HEK293T (cell line): Measurements from ENCODE around the gene ATP1B1.
"Not testable (repeated sequence)": the region's sequence is repeated elsewhere in the genome, so short reads cannot be mapped to it uniquely, and the experiment has no call there.

Experiments
- CTCF ChIA-PET: fragments of 350-600 bp; formaldehyde crosslinking; extraction: SDS; loops from one replicate; lab custom pipeline; 2021; ENCODE audit warnings: antibody characterized with exemption, inconsistent platforms; lab: Yijun Ruan, JAX
- POLR2A ChIA-PET: fragments of 350-600 bp; formaldehyde crosslinking; extraction: SDS; loops from one replicate; lab custom pipeline; 2020; ENCODE audit warnings: antibody characterized with exemption, inconsistent platforms; lab: Yijun Ruan, JAX
- DNase-seq: peaks from one replicate; pipeline ENCODE4 v3.0.0; 2012; ENCODE audit warnings: mixed read lengths; ENCODE audit errors: extremely low spot score
- ARNT ChIP-seq: fragments of 450-650 bp; IDR thresholded peaks from 2 replicates; pipeline ENCODE4 v1.6.1; 2017; ENCODE audit warnings: mild to moderate bottlenecking
- BHLHE40 ChIP-seq: fragments of 450-650 bp; IDR thresholded peaks from 2 replicates; pipeline ENCODE4 v1.6.1; 2016; ENCODE audit warnings: mild to moderate bottlenecking, moderate library complexity, borderline replicate concordance
- CTBP1 ChIP-seq: fragments of 450-650 bp; IDR thresholded peaks from 2 replicates; pipeline ENCODE4 v1.6.1; 2016; ENCODE audit warnings: borderline replicate concordance
- ELF4 ChIP-seq: fragments of 450-650 bp; IDR thresholded peaks from 2 replicates; pipeline ENCODE4 v1.6.1; 2017; ENCODE audit warnings: antibody characterized with exemption
- FOXA1 ChIP-seq: fragments of 450-650 bp; IDR thresholded peaks from 2 replicates; pipeline ENCODE4 v1.6.1; 2016; ENCODE audit warnings: mild to moderate bottlenecking
- FOXK2 ChIP-seq: fragments of 450-650 bp; IDR thresholded peaks from 2 replicates; pipeline ENCODE4 v1.6.1; 2016; ENCODE audit warnings: mild to moderate bottlenecking
- FOXM1 ChIP-seq: fragments of 450-650 bp; IDR thresholded peaks from 2 replicates; pipeline ENCODE4 v1.6.1; 2017; ENCODE audit warnings: mild to moderate bottlenecking, borderline replicate concordance
- HDGF ChIP-seq: fragments of 450-650 bp; IDR thresholded peaks from 2 replicates; pipeline ENCODE4 v1.6.1; 2017; ENCODE audit warnings: antibody characterized with exemption, borderline replicate concordance
- L3MBTL2 ChIP-seq: fragments of 450-650 bp; conservative IDR thresholded peaks from 2 replicates; pipeline ENCODE4 v1.6.1; 2016; ENCODE audit warnings: mild to moderate bottlenecking
- LEF1 ChIP-seq: fragments of 450-650 bp; IDR thresholded peaks from 2 replicates; pipeline ENCODE4 v1.6.1; 2017; ENCODE audit warnings: mild to moderate bottlenecking, borderline replicate concordance
- NFRKB ChIP-seq: fragments of 450-650 bp; IDR thresholded peaks from 2 replicates; pipeline ENCODE4 v1.6.1; 2016; ENCODE audit warnings: mild to moderate bottlenecking, moderate library complexity
- PKNOX1 ChIP-seq: fragments of 450-650 bp; IDR thresholded peaks from 2 replicates; pipeline ENCODE4 v1.6.1; 2016
- SP1 ChIP-seq: fragments of 450-650 bp; IDR thresholded peaks from 2 replicates; pipeline ENCODE4 v1.6.1; 2017
- SUZ12 ChIP-seq: fragments of 450-650 bp; IDR thresholded peaks from 2 replicates; pipeline ENCODE4 v1.6.1; 2016; ENCODE audit warnings: mild to moderate bottlenecking
- TARDBP ChIP-seq: fragments of 450-650 bp; IDR thresholded peaks from 2 replicates; pipeline ENCODE4 v1.6.1; 2016
- ZNF384 ChIP-seq: fragments of 450-650 bp; IDR thresholded peaks from 2 replicates; pipeline ENCODE4 v1.6.1; 2016

ATP1B1 gene

GRCh38 chr1:169160845-169161495 lies 54.5 kb downstream of the ATP1B1 start:
- POLR2A ChIA-PET = no interaction called here
- TF ChIP-seq PKNOX1 (no peak), L3MBTL2 (no peak), FOXM1 (no peak), SUZ12 (no peak), BHLHE40 (no peak), ELF4 (no peak), FOXK2 (no peak), ARNT (no peak), FOXA1 (no peak), LEF1 (no peak), ZNF384 (no peak), TARDBP (no peak)
- CTCF ChIA-PET = interaction anchor here (0.6 kb wide), 1 partner anchor 386 kb away, joined by 3 read pairs; no protein-coding TSS in a partner anchor
- no peak for DNase-seq

GRCh38 chr1:169161496-169162194 lies 55.2 kb downstream of the ATP1B1 start:
- no peak for TF ChIP-seq SP1
- no peak for TF ChIP-seq FOXM1
- TF ChIP-seq ARNT = no peak
- POLR2A ChIA-PET = no interaction called here
- DNase-seq = no peak
- CTCF ChIA-PET = no interaction called here

GRCh38 chr1:169163059-169163458 lies 56.6 kb downstream of the ATP1B1 start:
- CTCF ChIA-PET = no interaction called here
- 0 out of 2 replicates have a peak, but pooled peaks have one; percentile 6 for TF ChIP-seq PKNOX1
- no peak for TF ChIP-seq ELF4
- DNase-seq = no peak
- POLR2A ChIA-PET = no interaction called here

GRCh38 chr1:169175461-169175860 lies 69.0 kb downstream of the ATP1B1 start:
- TF ChIP-seq SP1 (no peak), ZNF384 (no peak), TARDBP (no peak), BHLHE40 (no peak), PKNOX1 (no peak), HDGF (no peak)
- POLR2A ChIA-PET = no interaction called here
- no peak for DNase-seq
- CTCF ChIA-PET = interaction anchor here (0.6 kb wide), 1 partner anchor 1098 kb away, joined by 3 read pairs; no protein-coding TSS in a partner anchor

- DNase-seq, POLR2A ChIA-PET, CTCF ChIA-PET: not testable (repeated sequence)
Observed at GRCh38 chr1:169179431-169179830, 72.9 kb downstream of the ATP1B1 start.

- no peak for DNase-seq
- ChIA-PET POLR2A (no interaction called here), CTCF (no interaction called here)
- TF ChIP-seq ZNF384 = no peak
- TF ChIP-seq TARDBP = no peak
- TF ChIP-seq HDGF = no peak
- no peak for TF ChIP-seq FOXK2
- TF ChIP-seq FOXM1 = no peak
- TF ChIP-seq SUZ12 = no peak
- TF ChIP-seq ARNT = no peak
- TF ChIP-seq NFRKB = no peak
- TF ChIP-seq PKNOX1 = no peak
- TF ChIP-seq FOXA1 = no peak
- no peak for TF ChIP-seq L3MBTL2
- TF ChIP-seq LEF1 = no peak
- no peak for TF ChIP-seq ELF4
- no peak for TF ChIP-seq CTBP1
- no peak for TF ChIP-seq SP1
- TF ChIP-seq BHLHE40 = no peak
Observed at GRCh38 chr1:169180174-169180573, 73.7 kb downstream of the ATP1B1 start.
